ENCODE measurements around the gene SNIP1.
"Not testable (repeated sequence)": the region's sequence is repeated elsewhere in the genome, so short reads cannot be mapped to it uniquely, and the experiment has no call there.

The SNIP1 gene

DNA sequence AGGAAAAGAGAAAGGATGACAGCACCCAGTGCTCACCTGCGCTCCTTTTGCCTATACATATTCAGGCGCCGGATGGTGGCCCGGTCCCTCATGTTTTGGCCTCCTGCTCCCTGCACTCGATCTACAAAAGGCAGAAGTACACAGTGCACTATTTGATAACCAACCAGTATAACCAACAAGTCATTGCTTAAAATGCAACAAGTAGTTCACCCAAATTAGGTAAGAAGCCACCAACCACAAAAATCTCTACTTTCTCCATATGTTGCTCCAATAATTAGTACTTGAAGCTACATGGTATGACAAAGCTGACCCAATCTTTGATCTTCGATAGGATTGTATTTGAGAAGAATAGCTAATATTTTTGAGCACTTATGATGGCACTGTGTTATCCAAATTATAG is 39.6 kb upstream of the SNIP1 start:
- TF ChIP-seq, protein P1, sequence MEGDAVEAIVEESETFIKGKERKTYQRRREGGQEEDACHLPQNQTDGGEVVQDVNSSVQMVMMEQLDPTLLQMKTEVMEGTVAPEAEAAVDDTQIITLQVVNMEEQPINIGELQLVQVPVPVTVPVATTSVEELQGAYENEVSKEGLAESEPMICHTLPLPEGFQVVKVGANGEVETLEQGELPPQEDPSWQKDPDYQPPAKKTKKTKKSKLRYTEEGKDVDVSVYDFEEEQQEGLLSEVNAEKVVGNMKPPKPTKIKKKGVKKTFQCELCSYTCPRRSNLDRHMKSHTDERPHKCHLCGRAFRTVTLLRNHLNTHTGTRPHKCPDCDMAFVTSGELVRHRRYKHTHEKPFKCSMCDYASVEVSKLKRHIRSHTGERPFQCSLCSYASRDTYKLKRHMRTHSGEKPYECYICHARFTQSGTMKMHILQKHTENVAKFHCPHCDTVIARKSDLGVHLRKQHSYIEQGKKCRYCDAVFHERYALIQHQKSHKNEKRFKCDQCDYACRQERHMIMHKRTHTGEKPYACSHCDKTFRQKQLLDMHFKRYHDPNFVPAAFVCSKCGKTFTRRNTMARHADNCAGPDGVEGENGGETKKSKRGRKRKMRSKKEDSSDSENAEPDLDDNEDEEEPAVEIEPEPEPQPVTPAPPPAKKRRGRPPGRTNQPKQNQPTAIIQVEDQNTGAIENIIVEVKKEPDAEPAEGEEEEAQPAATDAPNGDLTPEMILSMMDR (conservative IDR thresholded peaks at IDR 0.05; ENCODE audit: low read depth, low read length): no peak
- DNase-seq (ENCODE audit: low read depth): no peak
- no peak overlapping the region for H3K4me3 ChIP-seq (ENCODE audit: low read length)

DNA sequence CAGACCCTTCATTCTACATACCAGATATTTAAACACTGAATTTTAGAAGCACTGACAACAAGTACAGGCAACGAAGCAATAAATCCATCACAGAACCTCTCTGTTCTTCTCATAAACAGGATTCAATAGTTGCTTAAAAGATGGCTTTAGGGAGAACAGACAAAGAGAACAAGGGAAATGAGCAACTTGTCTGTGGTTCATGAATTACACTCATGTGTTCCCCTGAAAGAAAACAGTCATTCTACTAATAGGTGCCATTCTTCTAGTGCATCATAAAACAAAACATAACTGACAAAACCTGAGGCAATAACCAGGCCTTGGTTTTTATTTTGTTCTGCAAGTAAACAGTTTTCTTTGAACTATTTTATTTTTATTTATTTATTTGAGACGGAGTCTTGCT is 34.8 kb upstream of the SNIP1 start:
- H3K4me3 ChIP-seq (ENCODE audit: low read length): no peak overlapping the region
- no peak for DNase-seq (ENCODE audit: low read depth)
- TF ChIP-seq, protein P1 (conservative IDR thresholded peaks at IDR 0.05; ENCODE audit: low read depth, low read length): no peak

DNA sequence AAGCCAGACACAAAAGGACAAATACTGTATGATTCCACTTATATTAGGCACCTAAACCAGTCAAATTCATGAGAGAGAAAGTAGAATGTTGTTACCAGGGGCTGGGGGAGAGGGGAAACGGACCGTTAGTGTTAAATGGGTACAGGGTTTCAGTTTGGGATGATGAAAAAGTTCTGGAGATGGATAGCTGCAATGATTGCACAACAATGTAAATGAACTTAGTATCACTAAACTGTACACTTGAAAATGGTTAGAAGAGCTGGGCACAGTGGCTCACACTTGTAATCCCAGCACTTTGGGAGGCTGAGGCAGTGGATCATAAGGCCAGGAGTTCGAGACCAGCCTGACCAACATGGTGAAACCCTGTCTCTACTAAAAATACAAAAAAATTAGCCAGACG is 30.5 kb upstream of the SNIP1 start:
- not testable (repeated sequence) for H3K4me3 ChIP-seq (ENCODE audit: low read length); DNase-seq (ENCODE audit: low read depth)

DNA sequence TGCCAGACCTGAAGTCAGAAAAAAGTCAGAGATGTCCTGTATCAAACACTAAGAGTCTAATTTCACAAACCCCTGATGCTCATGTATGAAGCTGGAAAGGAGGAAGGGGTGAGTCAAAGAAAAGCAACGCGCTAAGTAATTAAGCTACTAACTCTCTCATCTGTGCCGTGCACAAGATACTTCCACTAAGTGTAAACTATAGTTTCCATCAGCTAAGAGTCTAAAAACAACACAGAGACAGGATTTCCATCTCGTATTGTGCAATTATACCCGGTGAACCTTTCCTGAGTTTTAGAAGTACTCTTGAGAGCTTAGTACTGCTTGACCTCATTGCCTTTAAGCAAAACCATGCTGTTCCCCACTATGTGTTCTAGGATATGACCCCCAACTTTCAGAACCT is 21.6 kb upstream of the SNIP1 start:
- TF ChIP-seq, protein P1 (conservative IDR thresholded peaks at IDR 0.05; ENCODE audit: low read depth, low read length): no peak
- DNase-seq (ENCODE audit: low read depth): no peak
- no peak overlapping the region for H3K4me3 ChIP-seq (ENCODE audit: low read length)

DNA sequence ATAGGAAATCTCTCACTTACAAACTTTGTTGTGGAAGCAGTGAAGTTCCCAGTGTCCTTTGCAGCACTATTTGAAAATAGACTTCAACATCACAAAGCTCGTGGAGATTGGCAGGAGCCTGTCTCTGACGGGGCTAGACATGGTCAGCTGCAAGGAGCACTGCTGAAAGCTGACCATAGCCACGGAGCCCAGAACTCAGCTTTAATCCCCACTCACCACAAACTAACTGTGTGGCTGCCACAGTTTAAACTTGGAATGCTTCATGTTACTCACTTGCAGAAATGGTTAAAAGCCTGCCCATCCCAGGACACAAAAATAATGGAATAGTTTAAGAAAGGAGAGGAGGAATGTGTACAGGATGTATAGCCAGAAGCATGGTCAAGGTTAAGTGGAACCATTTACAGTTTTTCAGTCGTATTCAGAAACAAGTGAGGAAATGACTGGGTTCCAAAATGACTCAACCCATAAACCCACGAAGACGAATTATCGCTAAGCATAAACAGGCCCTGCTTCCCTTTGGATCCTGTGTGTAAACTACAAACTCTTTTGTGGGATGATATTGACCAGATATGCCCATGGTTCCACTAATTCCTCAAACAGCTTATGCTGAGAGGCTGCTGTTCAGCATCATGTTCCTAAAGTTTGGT is 20.9 kb upstream of the SNIP1 start:
- DNase-seq (ENCODE audit: low read depth): no peak
- H3K4me3 ChIP-seq (ENCODE audit: low read length): no peak overlapping the region
- TF ChIP-seq, protein P1 (conservative IDR thresholded peaks at IDR 0.05; ENCODE audit: low read depth, low read length): no peak

DNA sequence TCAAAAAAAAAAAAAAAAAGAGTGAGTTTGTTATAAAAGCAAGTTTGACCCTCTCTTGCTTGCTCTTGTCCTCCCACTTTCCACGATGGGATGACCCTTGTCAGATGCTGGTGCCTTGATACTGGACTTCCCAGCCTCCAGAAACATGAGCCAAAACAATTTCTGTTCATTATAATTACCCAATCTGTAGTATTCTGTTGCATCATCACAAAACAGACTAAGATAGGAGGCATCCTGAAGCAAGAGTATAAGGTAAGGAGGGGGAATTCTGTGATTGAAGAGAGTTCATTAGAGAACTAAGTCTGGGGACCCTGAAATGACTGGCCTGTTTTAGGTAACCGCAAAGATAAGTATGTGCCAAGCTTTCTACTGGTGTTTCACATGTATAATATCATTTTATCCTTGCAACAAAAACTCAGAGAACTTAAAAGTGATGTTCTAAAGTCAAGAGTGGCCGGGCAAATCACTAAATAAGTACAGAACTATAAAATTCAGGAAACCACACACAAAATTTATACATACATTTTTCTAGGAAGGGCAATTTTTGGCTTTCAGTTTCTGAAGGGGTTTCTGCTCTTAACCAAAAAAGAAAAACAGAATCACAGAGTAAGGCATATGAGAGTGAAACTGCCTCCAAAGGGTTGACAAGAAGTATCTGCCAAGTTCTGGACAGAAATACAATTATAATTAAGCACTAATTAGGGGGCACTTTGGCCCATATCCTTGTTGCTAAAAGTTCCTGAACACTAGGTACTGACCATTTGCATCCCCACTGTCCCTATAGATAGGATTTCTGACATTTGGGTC is 16.6 kb upstream of the SNIP1 start:
- no peak for DNase-seq (ENCODE audit: low read depth)
- no peak overlapping the region for H3K4me3 ChIP-seq (ENCODE audit: low read length)
- TF ChIP-seq, protein P1 (conservative IDR thresholded peaks at IDR 0.05; ENCODE audit: low read depth, low read length): no peak

DNA sequence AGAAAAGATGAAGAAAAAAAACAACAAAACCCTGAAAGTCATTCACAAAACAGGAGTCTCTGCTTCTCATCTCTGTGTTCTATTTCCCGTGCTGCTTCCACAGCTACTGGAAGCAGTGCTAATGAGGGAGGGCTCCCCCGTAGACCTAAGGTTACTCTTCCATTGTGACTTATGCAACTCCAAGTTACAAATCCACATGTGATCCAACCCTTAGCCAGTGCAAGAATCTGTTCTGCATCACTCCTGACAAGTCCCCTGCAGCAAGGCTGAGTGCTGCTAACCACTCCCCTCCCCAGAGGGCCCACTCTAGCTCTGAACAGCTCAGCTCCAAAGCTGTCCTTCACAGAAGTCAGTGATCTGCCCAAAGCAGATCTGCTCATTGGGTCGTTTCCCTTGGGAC is 12.9 kb upstream of the SNIP1 start:
- no peak for DNase-seq (ENCODE audit: low read depth)
- H3K4me3 ChIP-seq (ENCODE audit: low read length): no peak overlapping the region
- TF ChIP-seq, protein P1 (conservative IDR thresholded peaks at IDR 0.05; ENCODE audit: low read depth, low read length): no peak

Data from retinal pigment epithelial cell (primary cell).